HG02885 (cell line): ENCODE results near the gene C1orf122.

Experiments used
- ATAC-seq: cut with Tn5 transposase; IDR thresholded peaks from one replicate; pipeline ENCODE4 v1.9.1; 2021; ENCODE audit warnings: mild to moderate bottlenecking; ENCODE audit not compliant: unreplicated experiment, poor library complexity

The C1orf122 gene

DNA sequence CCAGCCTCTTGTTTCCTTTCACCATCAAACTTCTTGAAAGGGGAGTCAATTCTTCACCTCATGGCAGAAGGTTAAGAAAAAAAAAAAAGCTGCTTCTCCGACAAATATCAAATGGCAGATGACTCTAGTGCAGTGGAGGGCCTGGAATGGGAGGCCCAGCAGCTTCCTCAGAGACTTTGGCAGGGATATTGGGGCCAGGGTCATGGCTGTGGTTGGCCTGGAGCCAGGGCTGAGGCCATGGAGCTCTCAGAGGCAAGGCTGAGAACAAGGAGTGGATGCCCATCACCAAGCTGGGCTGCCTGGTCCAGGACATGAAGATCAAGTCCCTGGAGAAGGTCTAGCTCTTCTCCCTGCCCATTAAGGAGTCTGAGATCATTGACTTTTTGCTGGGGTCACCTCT is 33.1 kb downstream of the C1orf122 start:
- ATAC-seq = no peak

- ATAC-seq = no peak
Observed at GRCh38 chr1:37841652-37842051, 34.1 kb downstream of the C1orf122 start.

GRCh38 chr1:37844536-37844935 is 36.9 kb downstream of the C1orf122 start:
- ATAC-seq = no peak

DNA sequence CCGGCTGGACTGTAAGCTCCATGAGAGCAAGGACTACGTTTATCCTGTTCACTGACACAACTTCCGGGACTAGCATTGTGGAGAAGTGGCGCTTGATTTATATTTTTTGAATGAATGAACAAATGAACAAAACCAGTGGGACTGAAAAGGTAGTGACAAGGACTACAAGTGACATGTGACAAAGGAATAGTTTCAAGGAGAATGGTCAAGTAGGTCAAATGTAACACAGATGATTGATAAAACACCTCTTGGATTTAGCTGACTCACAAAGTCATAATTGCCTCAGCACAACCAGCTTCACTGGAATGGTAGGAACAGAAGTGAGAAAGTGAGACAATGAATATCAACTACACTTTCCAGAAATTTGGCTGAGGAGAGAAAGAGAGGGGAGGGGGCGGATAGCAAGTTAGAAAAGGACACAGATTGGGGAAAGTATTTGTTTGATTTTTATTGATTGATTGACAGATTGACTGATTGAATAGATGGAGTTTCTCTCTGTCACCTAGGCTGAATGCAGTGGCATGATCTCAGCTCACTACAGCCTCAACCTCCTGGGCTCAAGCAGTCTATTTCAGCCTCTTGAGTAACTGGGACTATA is 37.6 kb downstream of the C1orf122 start:
- ATAC-seq = no peak

DNA sequence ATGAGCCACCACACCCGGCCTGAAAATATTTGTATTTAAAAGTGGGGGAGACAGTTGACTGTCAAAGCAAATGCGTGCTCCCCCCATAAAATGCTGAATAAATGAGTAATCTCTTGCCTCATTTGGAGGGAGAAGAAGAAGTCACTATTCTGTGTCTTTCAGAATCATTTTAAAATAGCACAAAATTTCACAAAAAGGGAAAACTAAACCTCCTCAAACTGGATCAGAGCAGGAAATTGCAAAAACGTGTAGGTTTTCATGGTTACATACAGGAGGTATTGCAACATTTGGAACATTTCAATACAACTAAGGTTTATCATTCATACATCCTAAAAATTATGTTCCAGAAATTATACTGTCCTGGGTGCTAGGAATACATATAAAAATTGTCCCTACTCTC is 38.2 kb downstream of the C1orf122 start:
- ATAC-seq = no peak

- ATAC-seq = no peak
Observed at GRCh38 chr1:37846647-37847339, 39.2 kb downstream of the C1orf122 start.

- ATAC-seq = no peak
Observed at GRCh38 chr1:37849480-37849879, 41.9 kb downstream of the C1orf122 start.

DNA sequence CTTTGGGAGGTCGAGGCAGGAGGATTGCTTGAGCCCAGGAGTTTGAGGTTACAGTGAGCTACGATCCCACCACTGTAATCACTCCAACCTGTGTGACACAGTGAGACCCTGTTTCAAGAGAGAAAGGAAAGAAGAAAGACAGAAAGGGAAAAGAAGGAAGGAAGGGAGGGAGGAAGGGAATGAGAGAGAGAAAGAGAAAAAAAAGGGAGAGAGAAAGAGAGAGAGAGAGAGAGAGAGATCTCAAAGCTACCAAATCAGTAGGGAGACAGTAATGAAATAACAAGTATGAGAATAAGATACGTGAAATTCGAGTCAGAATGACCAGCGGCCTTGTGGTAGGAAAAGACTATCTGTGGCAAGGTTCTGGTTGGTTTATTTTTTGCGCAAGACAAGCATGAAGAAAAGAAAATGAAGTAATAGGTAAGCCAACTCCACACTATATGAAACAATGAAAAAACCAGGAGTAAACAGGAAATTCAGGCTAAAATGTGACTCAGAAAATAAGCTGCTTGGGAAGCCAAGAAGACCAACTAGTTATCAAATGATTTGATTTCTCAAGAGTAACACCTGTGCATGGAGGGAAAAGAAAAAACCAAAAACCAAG is 42.9 kb downstream of the C1orf122 start:
- ATAC-seq = no peak

DNA sequence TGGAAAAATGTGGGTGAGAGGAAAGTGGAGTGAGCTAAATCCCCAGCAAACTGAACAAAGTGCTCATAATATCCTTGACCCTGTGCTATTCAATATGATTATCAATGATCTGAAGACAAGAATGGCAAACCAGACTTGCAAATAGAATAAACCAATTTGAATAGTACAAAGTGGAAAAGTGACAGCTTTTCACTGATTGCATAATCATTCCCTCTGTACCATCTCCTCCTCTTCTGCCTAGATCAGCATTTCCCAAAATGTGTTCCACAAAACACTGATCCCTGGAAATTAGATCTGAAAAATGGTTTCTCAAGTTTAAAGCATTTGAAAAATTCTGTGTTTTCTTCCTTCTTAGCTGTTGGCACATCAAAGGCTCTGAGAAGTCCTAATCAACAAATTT is 43.7 kb downstream of the C1orf122 start:
- ATAC-seq = no peak

DNA sequence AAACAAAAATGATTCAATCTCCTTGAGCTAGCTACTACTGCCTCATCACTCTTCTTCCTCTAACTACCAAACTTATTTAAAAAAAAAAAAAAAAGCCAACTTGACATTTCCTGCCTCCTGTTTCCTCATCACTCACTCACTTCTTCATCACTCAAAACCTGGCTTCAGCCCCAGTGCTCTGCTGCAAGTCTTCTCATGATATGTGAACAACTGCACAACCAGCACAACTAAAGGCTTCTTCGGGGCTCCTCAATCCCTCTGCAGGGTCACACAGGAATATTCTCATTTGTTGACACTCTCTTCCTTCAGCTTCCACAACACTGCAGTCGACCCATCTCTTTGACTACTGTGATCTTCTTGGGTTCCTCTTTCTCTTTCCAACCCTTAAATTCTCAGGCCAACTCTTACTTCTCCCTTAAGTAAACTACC is 44.2 kb downstream of the C1orf122 start:
- no peak for ATAC-seq

GRCh38 chr1:37853157-37853556 is 45.6 kb downstream of the C1orf122 start:
- no peak for ATAC-seq

- no peak for ATAC-seq
Observed at GRCh38 chr1:37854406-37854805, 46.8 kb downstream of the C1orf122 start.
